K562 (cell line): ENCODE results near the gene MEX3A. TPM values are rescaled to one million over a fixed set of nuclear protein-coding genes. Genes with fewer than 3 reads are reported as not detected.
A peak's percentile ranks its signal among the peaks of the same experiment; 100 is the strongest.

Source experiments
- CBFA2T2 ChIP-seq: fragments of 450-650 bp; conservative IDR thresholded peaks from 2 replicates; pipeline ENCODE4 v1.6.1; 2017; ENCODE audit warnings: mild to moderate bottlenecking
- CTCFL ChIP-seq: IDR thresholded peaks from 2 replicates; pipeline ENCODE4 v1.6.1; 2011; ENCODE audit warnings: borderline replicate concordance, low read depth, mild to moderate bottlenecking, moderate library complexity, low read length; ENCODE audit not compliant: insufficient read depth, poor library complexity, severe bottlenecking
- ELK1 ChIP-seq: sonication (generic); formaldehyde crosslinking; IDR thresholded peaks from 2 replicates; pipeline ENCODE4 v1.8.1; 2022; ENCODE audit warnings: missing genetic modification reagents
- FOS ChIP-seq: IDR thresholded peaks from 3 replicates; pipeline ENCODE4 v1.6.1; 2011; ENCODE audit not compliant: insufficient read length; ENCODE audit errors: extremely low read depth
- FOXP1 ChIP-seq: sonication (generic); formaldehyde crosslinking; IDR thresholded peaks from 2 replicates; pipeline ENCODE4 v1.8.0; 2022; ENCODE audit warnings: mild to moderate bottlenecking, missing genetic modification reagents
- ILK ChIP-seq: fragments of 450-650 bp; IDR thresholded peaks from 2 replicates; pipeline ENCODE4 v1.6.1; 2016; ENCODE audit warnings: missing genetic modification characterization, low read depth, mild to moderate bottlenecking, missing compliant biosample characterization, moderate library complexity, borderline replicate concordance
- KAT2B ChIP-seq: IDR thresholded peaks from one replicate; pipeline ENCODE4 v1.6.1; 2012; ENCODE audit warnings: low read depth, mild to moderate bottlenecking, control low read depth, inconsistent platforms, low read length, moderate library complexity
- KDM1A ChIP-seq, 2 experiments: fragments of 450-650 bp; IDR thresholded peaks; 2 replicates each; pipeline ENCODE4 v1.6.1; 2016; ENCODE audit warnings: mild to moderate bottlenecking in 2 of 2
- MAFF ChIP-seq: IDR thresholded peaks from 2 replicates; pipeline ENCODE4 v1.6.1; 2012; ENCODE audit warnings: low read length, improper control_type of control experiment
- MEF2A ChIP-seq: IDR thresholded peaks from 2 replicates; pipeline ENCODE4 v1.6.1; 2011; ENCODE audit warnings: low read depth, mild to moderate bottlenecking, low read length, moderate library complexity; ENCODE audit not compliant: control insufficient read depth
- NBN ChIP-seq: fragments of 450-650 bp; IDR thresholded peaks from 2 replicates; pipeline ENCODE4 v1.6.1; 2016; ENCODE audit warnings: low read depth, mild to moderate bottlenecking
- NFYB ChIP-seq: IDR thresholded peaks from 2 replicates; pipeline ENCODE4 v1.6.1; 2011; ENCODE audit warnings: mild to moderate bottlenecking, moderate library complexity; ENCODE audit not compliant: insufficient read length; ENCODE audit errors: extremely low read depth
- NUFIP1 ChIP-seq: fragments of 450-650 bp; IDR thresholded peaks from 2 replicates; pipeline ENCODE4 v1.6.1; 2018; ENCODE audit not compliant: partially characterized antibody
- POLR3A ChIP-seq: IDR thresholded peaks from 2 replicates; pipeline ENCODE4 v1.6.1; 2011; ENCODE audit warnings: borderline replicate concordance, mild to moderate bottlenecking, moderate library complexity; ENCODE audit not compliant: insufficient read length, insufficient read depth; ENCODE audit errors: extremely low read depth
- RFX5 ChIP-seq: IDR thresholded peaks from 2 replicates; pipeline ENCODE4 v1.6.1; 2011; ENCODE audit warnings: low read depth, mild to moderate bottlenecking, improper control_type of control experiment, low read length
- TAF9B ChIP-seq: fragments of 450-650 bp; IDR thresholded peaks from 2 replicates; pipeline ENCODE4 v1.6.1; 2018; ENCODE audit warnings: mild to moderate bottlenecking; ENCODE audit not compliant: partially characterized antibody
- TEAD4 ChIP-seq, 2 experiments: sonication (generic) in 1 of 2; formaldehyde crosslinking in 1 of 2; IDR thresholded peaks; 2 replicates each; pipeline versions ENCODE4 v1.6.1 to v1.8.0; 2012 to 2022; ENCODE audit warnings: borderline replicate concordance in 1 of 2, inconsistent platforms in 1 of 2, low read length in 1 of 2, mild to moderate bottlenecking in 1 of 2, missing genetic modification reagents in 1 of 2
- ZFP30 ChIP-seq: fragments of 250-450 bp; sonication (Bioruptor Pico); IDR thresholded peaks from 2 replicates; pipeline ENCODE4 v1.8.0; 2022; ENCODE audit warnings: moderate library complexity, mild to moderate bottlenecking, inconsistent platforms, borderline replicate concordance
- ZFX ChIP-seq: sonication (generic); formaldehyde crosslinking; IDR thresholded peaks from 2 replicates; pipeline ENCODE4 v1.8.0; 2022; ENCODE audit warnings: mild to moderate bottlenecking, missing genetic modification reagents, moderate library complexity
- ZNF561 ChIP-seq: fragments of 450-650 bp; formaldehyde crosslinking; conservative IDR thresholded peaks from 2 replicates; pipeline ENCODE4 v1.4.0; 2020; ENCODE audit warnings: mild to moderate bottlenecking, moderate library complexity
- ZNF583 ChIP-seq: fragments of 250-450 bp; sonication (Bioruptor Pico); IDR thresholded peaks from 2 replicates; pipeline ENCODE4 v1.4.0; 2020
- ZZZ3 ChIP-seq: fragments of 450-650 bp; IDR thresholded peaks from 2 replicates; pipeline ENCODE4 v1.6.1; 2016; ENCODE audit warnings: antibody characterized with exemption, mild to moderate bottlenecking, moderate library complexity
- polyA plus RNA-seq, 8 experiments: library from polyadenylated mRNA; depleted of rRNA in 4 of 8; stranded (reverse) in 5 of 8; unstranded in 3 of 8; fragments of >200 nt; fragmentation: Nextera tagmentation in 2 of 8; fragmentation: Illumina TruSeq in 1 of 8; extraction: Ambion mirVana in 2 of 8; extraction: Trizol in 1 of 8; gene quantifications; 2 replicates each; pipeline versions ENCODE4 v1.2.1 to v1.2.3, GENCODE V29; 2011 to 2014; ENCODE audit warnings: inconsistent platforms in 1 of 8, missing spikeins in 1 of 8
- total RNA-seq, 7 experiments: library from RNA; depleted of rRNA in 6 of 7; stranded (reverse); fragments of >200 nt in 6 of 7; fragmentation: Illumina TruSeq in 2 of 7; extraction: Trizol in 2 of 7; gene quantifications; 2 replicates each; pipeline versions ENCODE4 v1.2.1 to v1.2.3, GENCODE V29; 2011 to 2021; ENCODE audit warnings: low replicate concordance in 1 of 7
- TF ChIP-seq, protein P1 (sequence below): fragments of 250-450 bp; sonication (Bioruptor Pico); IDR thresholded peaks from 2 replicates; pipeline ENCODE4 v1.5.0; 2020; ENCODE audit warnings: mild to moderate bottlenecking

The MEX3A gene
- total and polyA plus RNA-seq, 9 of the 15 experiments (the other 6 are each of a cell fraction or from before 2014, with no cell fraction given) = 0.36 to 13.7 (median 5.2) TPM

DNA sequence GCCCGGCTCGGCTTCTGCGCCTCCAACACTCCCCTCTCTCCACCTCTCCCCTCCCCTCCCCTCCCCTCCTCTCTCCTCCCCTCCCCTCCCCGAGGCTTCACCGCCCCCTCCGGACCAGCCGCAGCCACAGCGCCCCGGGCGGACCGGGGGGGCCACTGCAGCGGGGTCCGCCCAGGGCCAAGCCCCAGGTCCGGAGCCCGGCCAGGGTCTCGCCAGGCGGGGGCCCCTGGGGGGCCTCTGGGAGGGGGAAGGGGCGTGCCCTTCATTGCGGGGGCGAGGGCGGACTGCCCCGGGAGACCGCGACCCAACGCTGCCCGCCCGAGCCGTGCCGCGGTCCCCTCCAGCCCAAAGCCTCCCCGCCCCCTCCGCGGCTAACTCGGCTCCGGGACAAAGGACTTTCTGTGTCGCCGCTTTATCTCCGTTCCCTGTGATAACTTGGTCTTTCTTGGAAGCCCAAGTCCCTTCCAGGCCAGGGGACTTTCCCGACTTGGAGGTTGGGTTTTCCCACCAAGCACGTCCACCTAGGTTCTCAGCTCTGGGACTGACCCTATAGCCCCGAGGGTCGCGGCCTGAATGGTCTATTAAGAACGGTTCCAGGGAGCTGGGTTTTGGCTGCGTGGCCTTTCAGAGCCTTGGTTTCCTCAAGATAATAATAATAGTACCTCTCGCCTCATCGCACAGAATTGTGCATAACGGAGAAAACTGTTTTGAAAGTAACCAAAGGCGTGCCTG is 28.3 kb downstream of the MEX3A start, which contains the start of gene UBQLN4 (continued):
- peak; percentile 45 for TF ChIP-seq CTCFL
- TF ChIP-seq TAF9B = no peak
- no peak for TF ChIP-seq POLR3A
- no peak for TF ChIP-seq ZFP30 (CRISPR knock-in tag)
- no peak for TF ChIP-seq ZNF561 (CRISPR knock-in tag)
- no peak for TF ChIP-seq ZFX
- TF ChIP-seq ILK (tag) = no peak
- TF ChIP-seq, protein P1, sequence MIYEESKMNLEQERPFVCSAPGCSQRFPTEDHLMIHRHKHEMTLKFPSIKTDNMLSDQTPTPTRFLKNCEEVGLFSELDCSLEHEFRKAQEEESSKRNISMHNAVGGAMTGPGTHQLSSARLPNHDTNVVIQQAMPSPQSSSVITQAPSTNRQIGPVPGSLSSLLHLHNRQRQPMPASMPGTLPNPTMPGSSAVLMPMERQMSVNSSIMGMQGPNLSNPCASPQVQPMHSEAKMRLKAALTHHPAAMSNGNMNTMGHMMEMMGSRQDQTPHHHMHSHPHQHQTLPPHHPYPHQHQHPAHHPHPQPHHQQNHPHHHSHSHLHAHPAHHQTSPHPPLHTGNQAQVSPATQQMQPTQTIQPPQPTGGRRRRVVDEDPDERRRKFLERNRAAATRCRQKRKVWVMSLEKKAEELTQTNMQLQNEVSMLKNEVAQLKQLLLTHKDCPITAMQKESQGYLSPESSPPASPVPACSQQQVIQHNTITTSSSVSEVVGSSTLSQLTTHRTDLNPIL (CRISPR knock-in tag) = no peak
- TF ChIP-seq FOS = no peak
- TF ChIP-seq MEF2A = no peak
- no peak for TF ChIP-seq NBN
- no peak for TF ChIP-seq NFYB
- no peak for TF ChIP-seq KAT2B
- TF ChIP-seq CBFA2T2 = no peak
- TF ChIP-seq MAFF = no peak
- no peak for TF ChIP-seq ZNF583
- TF ChIP-seq NUFIP1 = no peak
- TF ChIP-seq FOXP1 (CRISPR knock-in tag) = peak; percentile 15; the same call in 1 of the 2 replicates
- no peak for TF ChIP-seq TEAD4 (IDR thresholded peaks at IDR 0.05; ENCODE audit: low read length)
- TF ChIP-seq TEAD4 (CRISPR knock-in tag; IDR thresholded peaks at IDR 0.05; ENCODE audit: borderline replicate concordance) = no peak
- TF ChIP-seq ZZZ3 = no peak
- no peak for TF ChIP-seq KDM1A (IDR thresholded peaks at IDR 0.05)
- no peak for TF ChIP-seq ELK1 (CRISPR knock-in tag)
- no peak for TF ChIP-seq RFX5
